HepG2 (cell line): ENCODE measurements around the gene NT5C2.

Experiments used
- ARID2 ChIP-seq: sonication (generic); formaldehyde crosslinking; IDR thresholded peaks from 2 replicates; pipeline ENCODE4 v1.8.1; 2022; ENCODE audit warnings: mild to moderate bottlenecking, missing genetic modification reagents, borderline replicate concordance
- ATF3 ChIP-seq: sonication (generic); formaldehyde crosslinking; IDR thresholded peaks from 2 replicates; pipeline ENCODE4 v1.4.0; 2020; ENCODE audit warnings: missing genetic modification reagents
- BHLHE40 ChIP-seq: IDR thresholded peaks from 2 replicates; pipeline ENCODE4 v1.6.1; 2011; ENCODE audit warnings: low read length, improper control_type of control experiment
- CTCF ChIP-seq: sonication (generic); formaldehyde crosslinking; IDR thresholded peaks from 2 replicates; pipeline ENCODE4 v1.5.0; 2020; ENCODE audit warnings: mild to moderate bottlenecking, missing genetic modification reagents, moderate library complexity
- KLF9 ChIP-seq: IDR thresholded peaks from 2 replicates; pipeline ENCODE4 v1.6.1; 2016; ENCODE audit warnings: low read depth
- NAIF1 ChIP-seq: sonication (generic); formaldehyde crosslinking; IDR thresholded peaks from 2 replicates; pipeline ENCODE4 v1.5.0; 2020; ENCODE audit warnings: mild to moderate bottlenecking, missing genetic modification reagents, borderline replicate concordance
- PTBP1 ChIP-seq: fragments of 200-400 bp; formaldehyde crosslinking; IDR thresholded peaks from 2 replicates; pipeline ENCODE4 v1.6.1; 2018; ENCODE audit warnings: low read length, low read depth; ENCODE audit not compliant: poor library complexity, severe bottlenecking
- YEATS4 ChIP-seq: sonication (generic); formaldehyde crosslinking; IDR thresholded peaks from 2 replicates; pipeline ENCODE4 v1.4.0; 2020; ENCODE audit warnings: missing genetic modification reagents, borderline replicate concordance
- ZNF124 ChIP-seq: sonication (generic); formaldehyde crosslinking; IDR thresholded peaks from 2 replicates; pipeline ENCODE4 v1.4.0; 2020; ENCODE audit warnings: missing genetic modification reagents
- ZNF160 ChIP-seq: sonication (generic); formaldehyde crosslinking; IDR thresholded peaks from 2 replicates; pipeline ENCODE4 v1.8.0; 2022; ENCODE audit warnings: mild to moderate bottlenecking, inconsistent platforms, missing genetic modification reagents
- ZNF639 ChIP-seq: conservative IDR thresholded peaks from 2 replicates; pipeline ENCODE4 v1.6.1; 2018; ENCODE audit warnings: missing genetic modification reagents

GRCh38 chr10:103197174-103197573 is 4.1 kb upstream of the NT5C2 start:
- TF ChIP-seq ARID2 (CRISPR knock-in tag) (no peak), ATF3 (CRISPR knock-in tag) (no peak), YEATS4 (no peak), PTBP1 (no peak), NAIF1 (CRISPR knock-in tag) (no peak), BHLHE40 (no peak), KLF9 (CRISPR knock-in tag) (no peak), ZNF160 (CRISPR knock-in tag) (no peak), ZNF639 (CRISPR knock-in tag) (no peak), ZNF124 (CRISPR knock-in tag) (no peak), CTCF (no peak)
